SU-DHL-6 (cell line): ENCODE data around the gene SLC22A15.

Experiments
- H2AFZ ChIP-seq: fragments of 200-600 bp; sonication (generic); 2 replicates; pipeline ENCODE4 v1.6.1; 2014; ENCODE audit warnings: low read depth, mild to moderate bottlenecking, moderate library complexity, mixed read lengths, antibody characterized with exemption, low read length; ENCODE audit not compliant: severe bottlenecking
- H3F3A ChIP-seq: fragments of 200-600 bp; shearing (Covaris generic); 2 replicates; pipeline ENCODE4 v1.6.0; 2016; ENCODE audit warnings: antibody characterized with exemption, mild to moderate bottlenecking; ENCODE audit not compliant: insufficient read depth
- H3K27ac ChIP-seq: fragments of 200-600 bp; sonication (generic); 2 replicates; pipeline ENCODE4 v1.5.1; 2016; ENCODE audit warnings: low read depth, mild to moderate bottlenecking, low read length, moderate library complexity, mixed read lengths
- H3K27me3 ChIP-seq: fragments of 200-600 bp; sonication (generic), shearing (Covaris generic); 2 replicates; pipeline ENCODE4 v1.6.0; 2014; ENCODE audit warnings: mild to moderate bottlenecking, low read length
- H3K36me3 ChIP-seq: fragments of 200-600 bp; sonication (generic); 2 replicates; pipeline ENCODE4 v1.6.1; 2014; ENCODE audit warnings: mild to moderate bottlenecking, low read length, mixed read lengths
- H3K4me2 ChIP-seq: fragments of 300-600, 200-600 bp; shearing (Covaris generic), sonication (generic); 2 replicates; pipeline ENCODE4 v1.6.0; 2014; ENCODE audit warnings: low read length, low read depth, mild to moderate bottlenecking; ENCODE audit not compliant: poor library complexity, severe bottlenecking
- H3K4me3 ChIP-seq: fragments of 200-600 bp; sonication (generic); 2 replicates; pipeline ENCODE4 v1.5.1; 2014; ENCODE audit warnings: antibody characterized with exemption, low read length, mild to moderate bottlenecking, mixed read lengths; ENCODE audit not compliant: insufficient read depth, poor library complexity, severe bottlenecking
- H3K79me2 ChIP-seq: fragments of 200-600 bp; sonication (generic); 2 replicates; pipeline ENCODE4 v1.6.1; 2014; ENCODE audit warnings: mild to moderate bottlenecking, low read length, moderate library complexity; ENCODE audit not compliant: insufficient read depth
- H3K9ac ChIP-seq: fragments of 200-600 bp; sonication (generic); 2 replicates; pipeline ENCODE4 v1.7.0; 2014; ENCODE audit warnings: mild to moderate bottlenecking, low read length
- H3K9me2 ChIP-seq: fragments of 200-600 bp; sonication (generic); replicated peaks from 2 replicates; pipeline ENCODE4 v1.6.1; 2014; ENCODE audit warnings: low read length; ENCODE audit not compliant: insufficient read depth
- H3K9me3 ChIP-seq: fragments of 200-600 bp; sonication (generic); 2 replicates; pipeline ENCODE4 v1.6.1; 2014; ENCODE audit warnings: low read length, mixed read lengths; ENCODE audit not compliant: insufficient read depth
- H4K20me1 ChIP-seq: fragments of 200-600 bp; sonication (generic); 2 replicates; pipeline ENCODE4 v1.6.1; 2014; ENCODE audit warnings: low read depth, mild to moderate bottlenecking, antibody characterized with exemption, low read length, moderate library complexity, mixed read lengths
- EZH2phosphoT487 ChIP-seq: fragments of 200-600 bp; sonication (generic), shearing (Covaris generic); conservative IDR thresholded peaks from 2 replicates; pipeline ENCODE4 v1.6.1; 2018; ENCODE audit warnings: mild to moderate bottlenecking, antibody characterized with exemption, low read length, moderate library complexity, mixed read lengths
- TF ChIP-seq, protein P1 (sequence below): fragments of 200-600 bp; sonication (generic); IDR thresholded peaks from one replicate; pipeline ENCODE4 v1.5.1; 2017; ENCODE audit warnings: antibody characterized with exemption, mild to moderate bottlenecking, low read length, moderate library complexity; ENCODE audit not compliant: insufficient read depth, poor library complexity, severe bottlenecking

The SLC22A15 gene

DNA sequence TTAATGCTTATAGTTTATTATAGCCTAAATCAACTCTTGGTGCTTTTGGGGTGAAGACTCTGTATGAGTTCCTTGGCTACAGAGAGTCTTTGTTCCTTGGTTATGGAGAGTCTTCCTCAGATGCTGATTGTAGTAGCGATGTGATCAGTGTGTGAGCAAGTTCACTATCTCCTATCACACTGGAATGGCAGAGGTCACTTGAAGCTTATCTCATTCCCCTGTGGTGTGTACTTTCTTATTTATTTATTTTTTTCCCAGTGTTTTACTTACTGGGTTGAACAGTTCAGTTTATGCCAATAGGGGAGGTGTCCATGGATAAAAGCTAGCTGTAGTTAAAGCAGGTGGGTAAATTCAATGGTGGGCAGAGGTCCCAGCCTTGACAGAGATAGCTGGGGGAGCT lies 114.8 kb downstream of the SLC22A15 start:
- no peaks in the 10 kb centered on the region for H3K9me3 ChIP-seq
- TF ChIP-seq EZH2phosphoT487: no peak
- TF ChIP-seq, protein P1, sequence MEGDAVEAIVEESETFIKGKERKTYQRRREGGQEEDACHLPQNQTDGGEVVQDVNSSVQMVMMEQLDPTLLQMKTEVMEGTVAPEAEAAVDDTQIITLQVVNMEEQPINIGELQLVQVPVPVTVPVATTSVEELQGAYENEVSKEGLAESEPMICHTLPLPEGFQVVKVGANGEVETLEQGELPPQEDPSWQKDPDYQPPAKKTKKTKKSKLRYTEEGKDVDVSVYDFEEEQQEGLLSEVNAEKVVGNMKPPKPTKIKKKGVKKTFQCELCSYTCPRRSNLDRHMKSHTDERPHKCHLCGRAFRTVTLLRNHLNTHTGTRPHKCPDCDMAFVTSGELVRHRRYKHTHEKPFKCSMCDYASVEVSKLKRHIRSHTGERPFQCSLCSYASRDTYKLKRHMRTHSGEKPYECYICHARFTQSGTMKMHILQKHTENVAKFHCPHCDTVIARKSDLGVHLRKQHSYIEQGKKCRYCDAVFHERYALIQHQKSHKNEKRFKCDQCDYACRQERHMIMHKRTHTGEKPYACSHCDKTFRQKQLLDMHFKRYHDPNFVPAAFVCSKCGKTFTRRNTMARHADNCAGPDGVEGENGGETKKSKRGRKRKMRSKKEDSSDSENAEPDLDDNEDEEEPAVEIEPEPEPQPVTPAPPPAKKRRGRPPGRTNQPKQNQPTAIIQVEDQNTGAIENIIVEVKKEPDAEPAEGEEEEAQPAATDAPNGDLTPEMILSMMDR: no peak
- H3K27ac ChIP-seq: no peak overlapping the region
- H3K4me3 ChIP-seq: no peak overlapping the region
- H3K4me2 ChIP-seq: no peak overlapping the region
- no peaks in the 10 kb centered on the region for H3K9me2 ChIP-seq
- no peaks in the 10 kb centered on the region for H4K20me1 ChIP-seq
- H3F3A ChIP-seq: no peaks in the 10 kb centered on the region
- H3K79me2 ChIP-seq: no peaks in the 10 kb centered on the region
- no peaks in the 10 kb centered on the region for H3K36me3 ChIP-seq
- H3K9ac ChIP-seq: no peak overlapping the region
- H2AFZ ChIP-seq: no peak overlapping the region
- H3K27me3 ChIP-seq: no peaks in the 10 kb centered on the region

DNA sequence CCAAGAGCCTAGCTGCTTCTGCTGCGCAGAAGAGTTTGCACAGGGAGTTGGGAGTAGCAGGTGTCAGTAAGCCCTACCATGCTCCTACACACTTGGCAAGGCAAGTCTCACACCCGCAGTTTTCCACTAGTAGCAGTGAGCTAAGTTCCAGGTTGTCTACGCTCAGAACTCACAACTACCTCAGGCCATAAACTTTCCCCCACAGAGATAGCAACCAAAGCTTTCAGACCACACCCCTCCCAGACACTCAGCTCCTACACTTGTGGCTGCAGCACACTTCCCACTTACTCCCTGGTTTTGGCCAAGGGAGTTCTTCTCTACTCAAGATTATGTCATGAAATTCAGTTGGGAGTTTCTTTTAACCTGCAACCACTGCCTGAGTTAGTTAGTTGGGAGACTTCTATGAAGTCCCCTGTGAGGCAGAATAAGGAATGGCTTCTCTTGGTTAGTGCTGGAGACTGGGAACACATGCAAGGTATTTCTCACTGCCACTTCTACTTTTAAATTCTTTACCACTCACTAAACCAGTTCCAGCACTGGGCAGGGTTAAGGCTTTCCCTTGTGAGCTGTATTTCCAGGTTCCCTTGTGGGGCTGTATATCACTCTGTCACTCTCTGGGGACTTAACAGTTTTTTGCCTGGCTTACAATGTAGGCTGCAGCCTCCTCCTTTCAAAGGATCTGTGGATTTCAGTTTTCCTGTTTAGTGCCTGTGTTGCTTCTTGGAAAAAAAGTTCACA lies 116.6 kb downstream of the SLC22A15 start:
- no peaks in the 10 kb centered on the region for H3K36me3 ChIP-seq
- no peak overlapping the region for H3K9ac ChIP-seq
- H3K9me3 ChIP-seq: no peaks in the 10 kb centered on the region
- H2AFZ ChIP-seq: no peak overlapping the region
- H3K9me2 ChIP-seq: no peaks in the 10 kb centered on the region
- no peaks in the 10 kb centered on the region for H3K79me2 ChIP-seq
- H3F3A ChIP-seq: no peaks in the 10 kb centered on the region
- no peak for TF ChIP-seq EZH2phosphoT487
- TF ChIP-seq, protein P1: no peak
- H4K20me1 ChIP-seq: no peaks in the 10 kb centered on the region
- H3K4me3 ChIP-seq: no peak overlapping the region
- no peaks in the 10 kb centered on the region for H3K27me3 ChIP-seq
- no peak overlapping the region for H3K27ac ChIP-seq
- no peak overlapping the region for H3K4me2 ChIP-seq

DNA sequence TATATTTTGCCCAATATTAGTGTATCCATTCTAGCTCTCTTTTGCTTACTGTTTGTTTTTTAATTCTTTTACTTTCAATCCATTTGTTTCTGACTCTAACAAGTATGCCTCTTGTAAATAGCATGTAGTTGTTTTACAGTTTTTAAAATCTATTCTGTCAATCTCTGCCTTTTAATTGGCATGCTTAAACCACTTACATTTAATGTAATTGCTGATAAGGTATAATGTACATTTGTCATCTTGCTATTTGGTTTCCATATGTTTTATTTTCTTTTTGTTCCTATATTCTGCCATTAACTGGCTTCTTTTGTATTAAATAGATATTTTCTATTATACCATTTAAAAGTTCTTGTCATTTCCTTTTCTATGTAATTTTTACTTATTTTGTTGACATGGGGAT lies 118.7 kb downstream of the SLC22A15 start:
- H3K36me3 ChIP-seq: no peaks in the 10 kb centered on the region
- no peaks in the 10 kb centered on the region for H3K79me2 ChIP-seq
- H3K9me3 ChIP-seq: no peaks in the 10 kb centered on the region
- TF ChIP-seq, protein P1: no peak
- no peak for TF ChIP-seq EZH2phosphoT487
- H4K20me1 ChIP-seq: no peaks in the 10 kb centered on the region
- no peaks in the 10 kb centered on the region for H3K27me3 ChIP-seq
- no peaks in the 10 kb centered on the region for H3K9me2 ChIP-seq
- H3K4me2 ChIP-seq: no peak overlapping the region
- no peak overlapping the region for H2AFZ ChIP-seq
- H3K9ac ChIP-seq: no peak overlapping the region
- no peak overlapping the region for H3K27ac ChIP-seq
- H3K4me3 ChIP-seq: no peak overlapping the region
- no peaks in the 10 kb centered on the region for H3F3A ChIP-seq
